Stromal cell of bone marrow (primary cell): ENCODE measurements around the gene INPP5A.
"Not testable (repeated sequence)": the region's sequence is repeated elsewhere in the genome, so short reads cannot be mapped to it uniquely, and the experiment has no call there.

ENCODE experiments used
- DNase-seq: peaks from one replicate; pipeline ENCODE4 v3.0.0-alpha.2; 2012; ENCODE audit warnings: low read depth

The INPP5A gene

DNA sequence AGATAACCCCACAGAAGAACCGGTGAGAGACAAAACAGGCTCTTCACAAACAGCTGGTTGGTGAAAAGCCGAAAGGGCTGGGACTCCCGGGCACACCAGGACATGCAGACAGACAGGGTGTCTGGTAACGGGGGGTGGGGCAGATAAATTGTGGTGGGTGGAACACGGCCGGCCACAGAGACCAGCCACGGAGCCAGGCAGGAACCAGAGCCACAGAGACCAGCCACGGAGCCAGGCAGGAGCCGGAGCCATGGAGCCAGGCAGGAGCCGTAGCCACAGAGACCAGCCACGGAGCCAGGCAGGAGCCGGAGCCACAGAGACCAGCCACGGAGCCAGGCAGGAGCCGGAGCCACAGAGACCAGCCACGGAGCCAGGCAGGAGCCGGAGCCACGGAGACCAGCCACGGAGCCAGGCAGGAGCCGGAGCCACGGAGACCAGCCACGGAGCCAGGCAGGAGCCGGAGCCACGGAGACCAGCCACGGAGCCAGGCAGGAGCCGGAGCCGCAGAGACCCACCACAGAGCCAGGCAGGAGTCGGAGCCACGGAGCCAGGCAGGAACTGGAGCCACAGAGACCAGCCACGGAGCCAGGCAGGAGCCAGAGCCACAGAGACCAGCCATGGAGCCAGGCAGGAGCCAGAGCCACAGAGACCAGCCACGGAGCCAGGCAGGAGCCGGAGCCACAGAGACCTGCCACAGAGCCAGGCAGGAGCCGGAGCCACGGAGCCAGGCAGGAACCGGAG lies 288.4 kb downstream of the INPP5A start:
- not testable (repeated sequence) for DNase-seq

DNA sequence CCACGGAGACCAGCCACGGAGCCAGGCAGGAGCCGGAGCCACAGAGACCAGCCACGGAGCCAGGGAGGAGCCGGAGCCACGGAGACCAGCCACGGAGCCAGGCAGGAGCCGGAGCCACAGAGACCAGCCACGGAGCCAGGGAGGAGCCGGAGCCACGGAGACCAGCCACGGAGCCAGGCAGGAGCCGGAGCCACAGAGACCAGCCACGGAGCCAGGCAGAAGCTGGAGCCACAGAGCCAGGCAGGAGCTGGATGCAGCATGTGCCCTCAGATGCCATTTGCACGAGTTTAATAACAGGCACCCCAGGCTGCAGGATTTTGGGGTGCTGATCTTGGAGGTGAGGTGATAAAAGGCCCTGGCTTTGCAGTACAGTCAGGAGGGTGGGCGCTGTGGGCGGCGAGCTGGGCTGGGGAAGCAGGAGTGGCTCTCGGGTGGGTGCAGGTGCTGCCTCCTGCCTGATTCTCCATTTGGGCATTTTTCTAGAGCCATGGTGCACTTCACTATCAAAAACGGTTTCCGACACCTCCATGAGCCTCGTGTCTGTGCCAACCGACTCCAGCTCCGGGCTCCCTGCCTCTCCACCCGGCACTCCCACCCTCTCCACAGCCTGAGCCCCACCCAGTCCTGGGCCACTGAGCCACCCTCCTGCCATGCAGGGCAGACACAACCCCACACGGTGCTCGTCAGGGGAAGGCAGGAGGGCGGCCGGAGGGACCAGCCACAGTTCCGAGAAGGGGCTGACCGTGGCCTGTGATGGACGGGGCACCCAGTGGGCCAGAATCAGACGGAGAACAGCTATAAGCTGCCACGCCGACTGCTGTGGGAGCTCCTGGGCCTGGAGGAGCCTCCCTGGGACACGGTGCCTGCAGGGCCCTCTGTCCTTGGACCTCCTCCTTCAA lies 289.2 kb downstream of the INPP5A start:
- DNase-seq = no peak

DNA sequence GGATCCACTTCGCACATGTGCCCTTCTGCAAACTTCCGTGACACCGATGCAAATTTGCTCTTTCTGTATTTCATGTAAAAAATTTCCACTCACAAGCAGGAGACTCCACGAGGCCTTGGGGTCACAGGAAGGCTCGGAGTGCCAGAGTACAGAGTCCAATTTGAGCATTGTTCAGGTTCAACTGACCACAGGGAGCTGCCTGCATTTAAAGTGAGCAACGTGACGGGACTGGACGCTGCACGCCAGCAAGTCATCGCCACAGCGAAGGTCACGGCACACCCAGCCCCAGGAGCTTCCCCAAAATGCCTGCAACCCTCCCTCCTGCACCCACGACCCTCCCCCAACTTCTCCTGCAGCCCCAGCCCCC lies 289.8 kb downstream of the INPP5A start:
- DNase-seq = no peak

DNA sequence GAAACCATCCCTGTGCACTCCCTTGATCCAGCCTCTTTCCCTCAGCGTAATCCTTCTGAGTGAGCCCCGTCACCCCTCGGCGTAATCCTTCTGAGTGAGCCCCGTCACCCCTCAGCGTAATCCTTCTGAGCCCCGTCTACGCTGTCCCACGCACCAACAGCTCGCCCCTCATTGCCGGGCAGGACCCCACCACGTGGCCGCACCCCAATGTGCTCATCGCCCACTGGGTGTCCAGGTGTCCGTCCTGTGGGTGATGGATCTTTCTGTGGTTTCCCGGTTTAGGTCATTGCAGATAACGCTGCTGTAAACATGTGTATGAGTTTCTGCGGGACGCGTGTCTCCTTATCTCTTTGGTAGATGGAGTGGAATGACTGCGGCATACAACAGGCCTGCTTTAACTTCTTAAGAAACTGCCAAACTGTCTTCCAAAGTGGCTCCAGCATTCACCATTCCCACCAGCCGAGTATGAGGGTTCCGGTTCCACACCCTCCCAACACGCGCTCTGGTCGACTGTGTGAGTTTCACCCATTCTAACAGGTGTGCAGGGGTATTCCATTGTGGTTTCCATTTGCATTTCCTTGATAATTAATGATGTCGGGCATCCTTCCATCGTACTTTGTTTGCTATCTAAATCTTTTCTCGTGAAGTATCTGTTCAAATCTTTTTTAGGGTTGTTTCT lies 290.4 kb downstream of the INPP5A start:
- no peak for DNase-seq

DNA sequence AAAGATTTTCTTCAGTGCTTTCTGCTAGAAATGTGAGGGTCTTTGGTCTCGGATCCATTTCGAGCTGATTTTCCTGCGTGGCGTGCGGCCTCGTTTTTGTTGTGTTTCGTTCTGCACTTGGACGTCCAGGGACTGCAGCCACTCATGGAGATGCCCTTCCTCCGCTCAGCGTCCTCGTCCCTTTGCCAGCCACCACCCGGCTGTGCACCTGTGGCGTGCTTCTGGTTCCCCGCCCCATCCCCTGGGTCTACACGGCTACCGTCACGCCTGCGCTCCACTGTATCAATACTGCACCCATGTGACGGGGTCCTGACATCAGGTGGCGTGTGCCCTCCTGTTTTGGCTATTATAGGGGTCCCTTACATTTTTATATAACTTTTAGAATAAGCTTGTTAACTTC lies 291.1 kb downstream of the INPP5A start:
- no peak for DNase-seq

DNA sequence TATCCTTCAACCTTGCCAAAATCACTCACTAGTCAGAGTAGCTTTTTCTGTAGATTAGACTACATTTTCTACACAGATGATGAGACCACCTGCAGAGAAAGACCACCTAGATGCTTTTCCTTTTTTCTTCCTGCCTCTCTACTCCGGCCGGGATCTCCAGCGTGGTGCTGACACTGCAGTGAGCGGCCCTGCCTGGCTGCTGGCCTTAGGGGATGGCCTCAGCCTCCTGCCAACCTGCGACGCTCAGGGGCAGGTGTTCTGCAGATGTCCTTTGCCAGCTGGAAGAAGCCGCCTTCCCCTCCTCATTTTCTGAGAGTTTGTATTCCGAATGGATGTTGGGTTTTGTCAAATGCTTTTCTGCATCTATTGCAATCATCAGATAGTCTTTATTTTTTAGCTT lies 291.8 kb downstream of the INPP5A start:
- DNase-seq = no peak

DNA sequence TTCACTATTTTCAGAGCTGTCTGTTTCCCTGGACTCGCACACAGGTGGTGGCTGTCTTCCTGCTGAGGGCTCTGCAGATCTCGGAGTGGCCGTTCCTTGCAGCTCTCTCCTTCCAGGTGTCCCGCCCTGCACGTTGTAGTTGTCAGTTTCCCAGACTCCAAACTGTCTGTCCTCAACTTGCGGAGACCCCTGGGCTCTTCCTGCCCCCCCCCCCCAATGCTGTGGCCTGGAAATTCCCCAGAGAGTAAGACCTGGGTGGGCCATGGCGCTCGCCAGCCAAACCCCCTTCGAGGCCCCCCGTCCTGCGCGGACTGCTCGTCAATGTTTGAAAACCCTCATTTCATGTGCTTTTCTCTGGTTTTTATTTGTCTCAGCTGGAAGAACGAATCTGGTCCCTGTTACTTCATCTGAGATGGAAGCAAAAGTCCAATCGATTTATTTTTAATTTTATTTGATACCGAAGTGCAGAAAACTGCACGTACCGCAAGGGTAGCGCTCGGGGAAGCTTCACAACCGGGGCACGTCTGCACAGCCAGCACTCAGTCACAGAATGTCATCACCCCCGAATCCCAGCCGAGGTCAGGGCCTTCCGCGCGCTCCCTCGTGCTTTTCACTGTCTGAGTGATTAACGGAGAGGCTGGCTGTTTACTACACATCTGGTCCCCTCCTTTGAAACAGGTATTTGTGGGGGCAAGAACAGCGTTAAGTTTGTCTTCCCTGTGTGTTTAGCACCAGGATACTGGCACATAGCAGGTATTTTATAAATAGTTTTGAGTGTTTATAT lies 294.8 kb downstream of the INPP5A start:
- DNase-seq = no peak
